ENCODE measurements around the gene PYGB. TPM values are rescaled to one million over a fixed set of nuclear protein-coding genes. Genes with fewer than 3 reads are reported as not detected.

The PYGB gene
- total RNA-seq, 1 donor from 2014 or later, result 117 TPM

DNA sequence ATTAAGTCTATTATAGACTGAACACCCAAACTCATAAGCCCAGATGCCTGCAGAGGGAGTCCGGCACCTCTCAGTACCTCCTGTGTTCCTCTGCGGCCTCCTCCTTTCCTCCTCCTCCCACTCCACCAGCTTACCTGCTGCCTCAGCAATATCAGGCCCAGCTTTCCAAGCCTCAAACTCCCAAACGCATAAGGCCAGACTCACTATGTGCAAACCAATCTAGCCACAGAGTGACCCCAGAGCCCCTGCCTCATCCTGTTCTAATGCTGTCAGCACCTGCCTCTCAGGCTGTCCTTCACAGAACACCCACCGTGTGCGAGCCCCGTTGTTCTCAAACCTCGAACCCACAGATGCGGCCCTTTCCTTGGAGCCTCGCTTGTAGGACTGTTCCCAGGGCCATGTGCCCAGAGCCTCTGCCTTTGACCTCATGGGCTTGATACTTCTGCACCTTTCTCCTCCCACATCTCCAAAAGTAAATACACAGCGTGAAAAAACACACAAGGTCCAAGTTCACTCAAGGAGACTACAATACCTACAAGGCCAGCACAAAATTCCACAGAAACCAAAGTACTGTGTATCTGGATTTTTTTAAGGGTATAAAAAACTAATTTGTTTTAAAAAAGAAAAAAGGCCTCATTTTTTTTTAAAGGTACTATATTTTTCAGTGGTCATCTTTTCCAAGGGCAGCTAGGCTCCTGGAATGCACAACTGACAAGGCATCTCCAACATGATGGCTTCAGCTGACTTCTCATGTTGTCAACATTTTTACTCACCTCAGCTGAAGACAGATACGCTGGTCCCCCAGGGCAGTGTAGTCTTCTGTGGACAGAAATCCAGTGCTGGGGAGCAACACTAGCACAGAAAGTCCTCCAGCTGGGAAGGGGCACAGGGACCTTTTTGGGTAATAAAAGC, 90.5 kb downstream of the PYGB start:
- H3K27me3 ChIP-seq, result no peaks in the 10 kb centered on the region
- no peak overlapping the region for H3K27ac ChIP-seq
- no peak overlapping the region for H3K4me3 ChIP-seq
- peaks cover 24% of the 10 kb centered on the region for H3K4me1 ChIP-seq
- no peaks in the 10 kb centered on the region for H3K9me3 ChIP-seq
- H3K36me3 ChIP-seq, result no peaks in the 10 kb centered on the region
- intact Hi-C loops (cut with DNase I), result no loop called here
- TF ChIP-seq, protein P1, sequence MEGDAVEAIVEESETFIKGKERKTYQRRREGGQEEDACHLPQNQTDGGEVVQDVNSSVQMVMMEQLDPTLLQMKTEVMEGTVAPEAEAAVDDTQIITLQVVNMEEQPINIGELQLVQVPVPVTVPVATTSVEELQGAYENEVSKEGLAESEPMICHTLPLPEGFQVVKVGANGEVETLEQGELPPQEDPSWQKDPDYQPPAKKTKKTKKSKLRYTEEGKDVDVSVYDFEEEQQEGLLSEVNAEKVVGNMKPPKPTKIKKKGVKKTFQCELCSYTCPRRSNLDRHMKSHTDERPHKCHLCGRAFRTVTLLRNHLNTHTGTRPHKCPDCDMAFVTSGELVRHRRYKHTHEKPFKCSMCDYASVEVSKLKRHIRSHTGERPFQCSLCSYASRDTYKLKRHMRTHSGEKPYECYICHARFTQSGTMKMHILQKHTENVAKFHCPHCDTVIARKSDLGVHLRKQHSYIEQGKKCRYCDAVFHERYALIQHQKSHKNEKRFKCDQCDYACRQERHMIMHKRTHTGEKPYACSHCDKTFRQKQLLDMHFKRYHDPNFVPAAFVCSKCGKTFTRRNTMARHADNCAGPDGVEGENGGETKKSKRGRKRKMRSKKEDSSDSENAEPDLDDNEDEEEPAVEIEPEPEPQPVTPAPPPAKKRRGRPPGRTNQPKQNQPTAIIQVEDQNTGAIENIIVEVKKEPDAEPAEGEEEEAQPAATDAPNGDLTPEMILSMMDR (IDR thresholded peaks at IDR 0.05), result no peak
- TF ChIP-seq POLR2AphosphoS5 (IDR thresholded peaks at IDR 0.05; ENCODE audit: insufficient read depth in 1 of 2, low read depth in 1 of 2), result no peak
- DNase-seq (ENCODE audit: extremely low spot score in 2 of 2), result no peak

DNA sequence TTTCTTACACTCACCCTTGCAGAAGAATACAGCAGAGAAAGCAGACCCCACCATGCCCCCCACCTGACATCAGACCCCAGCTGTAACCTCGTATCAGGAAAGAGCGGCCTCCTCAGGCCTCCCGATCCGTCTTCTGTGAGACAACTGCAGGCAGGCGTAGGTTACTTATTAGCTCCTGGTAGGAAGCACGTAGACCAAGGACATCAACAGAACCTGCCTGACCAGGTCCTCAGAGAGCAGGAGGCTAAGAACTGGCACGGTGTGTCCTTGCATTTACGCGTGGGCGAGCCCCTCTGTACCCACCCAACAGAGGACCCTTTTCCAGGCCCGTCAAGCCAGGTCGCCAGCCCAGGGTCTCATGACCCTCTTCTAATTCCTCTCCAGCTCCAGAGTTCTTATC, 91.7 kb downstream of the PYGB start:
- TF ChIP-seq POLR2AphosphoS5 (IDR thresholded peaks at IDR 0.05; ENCODE audit: insufficient read depth in 1 of 2, low read depth in 1 of 2), result no peak
- TF ChIP-seq, protein P1 (IDR thresholded peaks at IDR 0.05), result no peak
- no peak for TF ChIP-seq POLR2A (IDR thresholded peaks at IDR 0.05)
- peaks cover 24% of the 10 kb centered on the region for H3K4me1 ChIP-seq
- no peak overlapping the region for H3K27ac ChIP-seq

GRCh38 chr20:25340380-25340779, 92.5 kb downstream of the PYGB start:
- no peaks in the 10 kb centered on the region for H3K27me3 ChIP-seq
- TF ChIP-seq POLR2AphosphoS5 (IDR thresholded peaks at IDR 0.05; ENCODE audit: insufficient read depth in 1 of 2, low read depth in 1 of 2), result no peak
- no peak for TF ChIP-seq POLR2A (IDR thresholded peaks at IDR 0.05)
- TF ChIP-seq, protein P1 (IDR thresholded peaks at IDR 0.05), result no peak
- DNase-seq (ENCODE audit: extremely low spot score in 2 of 2), result no peak
- H3K4me1 ChIP-seq, result peaks cover 24% of the 10 kb centered on the region
- H3K27ac ChIP-seq, result no peak overlapping the region
- intact Hi-C loops (cut with DNase I), result no loop called here
- H3K36me3 ChIP-seq, result no peaks in the 10 kb centered on the region
- H3K9me3 ChIP-seq, result no peaks in the 10 kb centered on the region
- H3K4me3 ChIP-seq, result no peak overlapping the region

More for the DNA sequence above, 91.7 kb downstream of the PYGB start:
- intact Hi-C loops (cut with DNase I), result no loop called here
- Histone ChIP-seq H3K4me3 (no peak overlapping the region), H3K27me3 (no peaks in the 10 kb centered on the region), H3K36me3 (no peaks in the 10 kb centered on the region), H3K9me3 (no peaks in the 10 kb centered on the region)
- DNase-seq (ENCODE audit: extremely low spot score in 2 of 2), result no peak

DNA sequence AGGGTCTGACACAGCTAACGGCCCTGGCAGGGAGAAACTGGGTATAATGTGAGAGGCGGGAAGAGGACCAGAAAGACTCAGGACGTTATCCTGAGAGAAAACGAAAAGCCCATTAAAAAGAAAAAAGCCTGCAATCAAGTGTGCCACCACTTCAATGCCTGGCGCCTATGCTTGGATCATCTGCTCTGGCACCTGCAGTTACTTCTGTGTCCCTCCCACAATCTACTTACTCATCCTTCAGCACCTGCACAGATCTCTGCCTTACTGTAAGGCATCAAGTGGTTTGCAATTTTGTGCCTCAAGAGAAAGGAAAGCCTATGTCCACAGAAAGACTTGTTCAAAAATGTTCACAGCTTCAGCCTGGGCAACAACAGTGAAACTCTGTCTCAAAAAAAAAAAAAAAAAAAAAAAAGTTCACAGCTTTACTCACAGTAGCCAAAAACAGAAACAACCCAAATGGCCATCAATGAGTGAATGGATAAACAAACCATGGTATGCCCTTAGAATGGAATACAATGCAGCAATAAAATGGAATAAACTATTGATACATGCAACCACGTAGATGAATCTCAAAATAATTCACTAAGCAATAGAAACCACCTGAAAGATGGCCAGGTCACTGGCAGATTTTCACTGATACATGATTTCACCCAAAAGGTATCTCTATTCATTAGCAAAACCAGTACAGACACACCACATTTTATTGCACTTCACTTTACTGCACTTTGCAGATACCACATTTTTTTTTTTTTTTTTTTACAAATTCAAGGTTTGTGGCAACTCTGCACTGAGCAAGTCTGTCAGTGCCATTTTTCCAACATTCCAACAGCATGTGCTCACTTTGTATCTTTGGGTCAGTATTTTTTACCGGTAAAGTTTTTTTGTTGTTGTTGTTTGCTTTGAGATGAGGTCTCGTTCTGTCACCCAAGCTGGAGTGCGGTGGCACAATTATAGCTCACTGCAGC, 94.1 kb downstream of the PYGB start:
- no peak overlapping the region for H3K27ac ChIP-seq
- H3K27me3 ChIP-seq, result no peaks in the 10 kb centered on the region
- H3K9me3 ChIP-seq, result no peaks in the 10 kb centered on the region
- H3K4me1 ChIP-seq, result peaks cover 17% of the 10 kb centered on the region
- H3K36me3 ChIP-seq, result no peaks in the 10 kb centered on the region
- no peak for DNase-seq (ENCODE audit: extremely low spot score in 2 of 2)
- intact Hi-C loops (cut with DNase I), result no loop called here
- TF ChIP-seq POLR2A (IDR thresholded peaks at IDR 0.05), result no peak
- H3K4me3 ChIP-seq, result no peak overlapping the region

DNA sequence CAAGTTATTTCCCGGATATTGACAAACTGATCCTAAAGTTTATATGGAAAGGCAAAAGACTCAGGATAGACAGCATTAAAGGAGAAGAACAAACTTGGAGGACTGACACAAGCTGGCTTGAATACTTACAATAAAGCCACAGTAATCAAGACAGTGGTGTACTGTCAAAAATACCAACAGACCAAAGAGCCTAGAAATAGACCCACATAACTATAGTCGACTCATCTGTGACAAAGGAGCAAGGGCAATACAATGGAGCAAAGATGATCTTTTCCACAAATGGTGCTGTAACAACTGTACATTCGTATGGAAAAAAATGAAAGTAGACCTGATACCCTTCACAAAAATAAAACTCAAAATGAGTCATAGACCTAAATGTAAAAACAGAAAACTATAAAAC, 96.7 kb downstream of the PYGB start:
- intact Hi-C loops (cut with DNase I), result no loop called here

More for the DNA sequence above, 96.7 kb downstream of the PYGB start:
- H3K27me3 ChIP-seq, result no peaks in the 10 kb centered on the region
- no peaks in the 10 kb centered on the region for H3K9me3 ChIP-seq
- TF ChIP-seq POLR2AphosphoS5 (IDR thresholded peaks at IDR 0.05; ENCODE audit: insufficient read depth in 1 of 2, low read depth in 1 of 2), result no peak
- TF ChIP-seq POLR2A (IDR thresholded peaks at IDR 0.05), result no peak
- TF ChIP-seq, protein P1 (IDR thresholded peaks at IDR 0.05), result no peak
- peaks cover 15% of the 10 kb centered on the region for H3K4me1 ChIP-seq
- H3K27ac ChIP-seq, result no peak overlapping the region
- no peaks in the 10 kb centered on the region for H3K36me3 ChIP-seq
- DNase-seq (ENCODE audit: extremely low spot score in 2 of 2), result no peak
- H3K4me3 ChIP-seq, result no peak overlapping the region
